HepG2 (cell line): ENCODE data around the gene ESRRG. TPM values are rescaled to one million over a fixed set of nuclear protein-coding genes. Genes with fewer than 3 reads are reported as not detected.

ENCODE experiments used
- ATAC-seq: fragments of 200-7000 bp; cut with Tn5 transposase; 3 replicates; pipeline ENCODE4 v1.9.1; 2020; ENCODE audit warnings: mild to moderate bottlenecking, moderate library complexity
- BruUV-seq: library from RNA; stranded (reverse); fragments of 400-500 nt; replicated peaks from 2 replicates; lab custom pipeline; 2021; lab: Mats Ljungman, UMichigan
- CTCF ChIA-PET: fragments of 300-600 bp; formaldehyde crosslinking; extraction: SDS; loops from one replicate; lab custom pipeline; 2021; ENCODE audit warnings: low total read pairs, inconsistent platforms, low intra/inter-chr PET ratio; lab: Yijun Ruan, JAX
- POLR2A ChIA-PET: fragments of 350-600 bp; sonication (Branson Sonifier 250); formaldehyde crosslinking; loops from one replicate; lab custom pipeline; 2020; ENCODE audit warnings: antibody characterized with exemption, inconsistent platforms; lab: Yijun Ruan, JAX
- DNase-seq: peaks from one replicate; pipeline ENCODE4 v3.0.0-alpha.2; 2015; ENCODE audit warnings: low spot score
- FAIRE-seq: peaks from 3 replicates; lab custom pipeline; 2011; peaks lifted over from hg19 to GRCh38; lab: Jason Lieb, UNC
- H2AFZ ChIP-seq: one replicate; pipeline ENCODE4 v1.6.1; 2011; ENCODE audit warnings: low read length, inconsistent platforms
- H3K27ac ChIP-seq: fragments of 300-600 bp; 3 replicates; pipeline ENCODE4 v1.8.0; 2011; ENCODE audit warnings: mixed run types, mild to moderate bottlenecking, mixed read lengths, low read length, inconsistent platforms; ENCODE audit not compliant: insufficient read depth; ENCODE audit errors: extremely low read length
- H3K27me3 ChIP-seq, 2 experiments: fragments of 200-600 bp in 1 of 2; 2 replicates in 1 of 2; 3 replicates in 1 of 2; pipeline versions ENCODE4 v1.6.0 to v1.8.0; 2011; ENCODE audit warnings: low read length in 2 of 2, mild to moderate bottlenecking in 2 of 2, moderate library complexity in 2 of 2, inconsistent platforms in 1 of 2; ENCODE audit not compliant: insufficient read depth in 2 of 2, control insufficient read depth in 1 of 2
- H3K36me3 ChIP-seq, 2 experiments: fragments of 200-600 bp in 1 of 2; replicated peaks in 1 of 2; 2 replicates in 1 of 2; 3 replicates in 1 of 2; pipeline versions ENCODE4 v1.5.1 to v1.8.0; 2011; ENCODE audit warnings: low read length in 2 of 2, inconsistent platforms in 1 of 2; ENCODE audit not compliant: insufficient read depth in 2 of 2, control insufficient read depth in 1 of 2
- H3K4me1 ChIP-seq: 2 replicates; pipeline ENCODE4 v1.5.1; 2012; ENCODE audit warnings: low read length, inconsistent platforms; ENCODE audit not compliant: insufficient read depth
- H3K4me2 ChIP-seq: 2 replicates; pipeline ENCODE4 v1.6.0; 2011; ENCODE audit warnings: low read depth, low read length, inconsistent platforms
- H3K4me3 ChIP-seq, 3 experiments: fragments of 200-600 bp in 1 of 3; sonication (generic), shearing (Covaris generic) in 1 of 3; replicated peaks in 1 of 3; 2 replicates each; pipeline ENCODE4 v1.5.1; 2011 to 2016; ENCODE audit warnings: low read length in 3 of 3, inconsistent platforms in 2 of 3, low read depth in 2 of 3, mild to moderate bottlenecking in 2 of 3, control low read depth in 1 of 3, mixed read lengths in 1 of 3; ENCODE audit not compliant: insufficient read depth in 1 of 3
- H3K79me2 ChIP-seq: one replicate; pipeline ENCODE4 v1.6.1; 2011; ENCODE audit warnings: low read length, inconsistent platforms; ENCODE audit not compliant: insufficient read depth
- H3K9ac ChIP-seq: 2 replicates; pipeline ENCODE4 v1.6.0; 2011; ENCODE audit warnings: mild to moderate bottlenecking, low read depth, low read length, inconsistent platforms; ENCODE audit not compliant: insufficient read depth
- H3K9me3 ChIP-seq: 2 replicates; pipeline ENCODE4 v1.5.1; 2012; ENCODE audit warnings: mild to moderate bottlenecking, low read length
- H4K20me1 ChIP-seq: 2 replicates; pipeline ENCODE4 v1.6.0; 2011; ENCODE audit warnings: inconsistent platforms, mild to moderate bottlenecking, low read length, moderate library complexity; ENCODE audit not compliant: insufficient read depth
- ATF5 ChIP-seq: sonication (generic); formaldehyde crosslinking; IDR thresholded peaks from 2 replicates; pipeline ENCODE4 v1.4.0; 2020; ENCODE audit warnings: mild to moderate bottlenecking, low read depth, missing genetic modification reagents
- EED ChIP-seq: sonication (generic); formaldehyde crosslinking; IDR thresholded peaks from 2 replicates; pipeline ENCODE4 v1.5.0; 2020; ENCODE audit warnings: mild to moderate bottlenecking, missing genetic modification reagents
- FIP1L1 ChIP-seq: fragments of 200-400 bp; formaldehyde crosslinking; IDR thresholded peaks from 2 replicates; pipeline ENCODE4 v1.6.1; 2018; ENCODE audit warnings: low read depth, mild to moderate bottlenecking, low read length, moderate library complexity, borderline replicate concordance; ENCODE audit not compliant: insufficient read depth
- FLYWCH1 ChIP-seq: sonication (generic); formaldehyde crosslinking; IDR thresholded peaks from 2 replicates; pipeline ENCODE4 v1.8.1; 2023; ENCODE audit warnings: mild to moderate bottlenecking, missing genetic modification reagents
- FOXP1 ChIP-seq, 2 experiments: fragments of 450-650 bp in 1 of 2; IDR thresholded peaks; 2 replicates each; pipeline ENCODE4 v1.6.1; 2017 to 2018; ENCODE audit warnings: antibody characterized with exemption in 1 of 2
- JUND ChIP-seq: sonication (generic); formaldehyde crosslinking; IDR thresholded peaks from 2 replicates; pipeline ENCODE4 v1.8.0; 2022; ENCODE audit warnings: mild to moderate bottlenecking, missing genetic modification reagents
- PTBP1 ChIP-seq: fragments of 200-400 bp; formaldehyde crosslinking; IDR thresholded peaks from 2 replicates; pipeline ENCODE4 v1.6.1; 2018; ENCODE audit warnings: low read length, low read depth; ENCODE audit not compliant: poor library complexity, severe bottlenecking
- RAD21 ChIP-seq: fragments of 450-650 bp; formaldehyde crosslinking; IDR thresholded peaks from 2 replicates; pipeline ENCODE4 v1.5.0; 2020; ENCODE audit warnings: mild to moderate bottlenecking
- RNF219 ChIP-seq: sonication (generic); formaldehyde crosslinking; IDR thresholded peaks from 2 replicates; pipeline ENCODE4 v1.5.0; 2020; ENCODE audit warnings: mild to moderate bottlenecking, missing genetic modification reagents
- SALL1 ChIP-seq: sonication (generic); formaldehyde crosslinking; IDR thresholded peaks from 2 replicates; pipeline ENCODE4 v1.8.0; 2022; ENCODE audit warnings: mild to moderate bottlenecking, missing genetic modification reagents
- SSRP1 ChIP-seq: IDR thresholded peaks from 2 replicates; pipeline ENCODE4 v1.6.1; 2016; ENCODE audit warnings: control low read depth
- THAP7 ChIP-seq: sonication (generic); formaldehyde crosslinking; IDR thresholded peaks from 2 replicates; pipeline ENCODE4 v1.8.1; 2023; ENCODE audit warnings: mild to moderate bottlenecking, missing genetic modification reagents
- YEATS2 ChIP-seq: sonication (generic); formaldehyde crosslinking; IDR thresholded peaks from 2 replicates; pipeline ENCODE4 v1.4.0; 2020; ENCODE audit warnings: missing genetic modification reagents, borderline replicate concordance
- ZMAT5 ChIP-seq: sonication (generic); formaldehyde crosslinking; IDR thresholded peaks from 2 replicates; pipeline ENCODE4 v1.5.0; 2020; ENCODE audit warnings: mild to moderate bottlenecking, low read depth, missing genetic modification reagents, borderline replicate concordance
- ZNF513 ChIP-seq: sonication (generic); formaldehyde crosslinking; conservative IDR thresholded peaks from 2 replicates; pipeline ENCODE4 v1.5.0; 2020; ENCODE audit warnings: missing genetic modification reagents
- ZNF75D ChIP-seq: sonication (generic); formaldehyde crosslinking; IDR thresholded peaks from 2 replicates; pipeline ENCODE4 v1.8.1; 2023; ENCODE audit warnings: missing genetic modification reagents, mild to moderate bottlenecking, borderline replicate concordance
- WGBS: methylation state at CpG from one replicate; pipeline ENCODE4 v1.1.6; 2017; ENCODE audit warnings: low lambda C conversion rate; 5-methylcytosine and 5-hydroxymethylcytosine counted together
- in situ Hi-C: cut with HindIII; loops from 2 replicates; pipeline ENCODE4 v1.10.0; 2017; ENCODE audit warnings: low pct_unique_long_range_greater_than_20kb; ENCODE audit not compliant: extremely low pct_ligation_motif_present
- intact Hi-C: fragments of 100-400 bp; cut with micrococcal nuclease; formaldehyde crosslinking; loops from one replicate; pipeline ENCODE4 v1.10.0; 2022; ENCODE audit not compliant: unreplicated experiment
- polyA plus RNA-seq, 8 experiments: library from polyadenylated mRNA; depleted of rRNA in 3 of 8; stranded (reverse) in 7 of 8; unstranded in 1 of 8; fragments of >200 nt; fragmentation: Illumina TruSeq in 4 of 8; extraction: Trizol in 4 of 8; gene quantifications; 2 replicates each; pipeline versions ENCODE4 v1.2.1 to v1.2.3, GENCODE V29; 2011 to 2016; ENCODE audit warnings: low read depth in 4 of 8, missing spikeins in 1 of 8, mixed read lengths in 1 of 8; ENCODE audit not compliant: insufficient read depth in 1 of 8
- total RNA-seq, 5 experiments: library from RNA; depleted of rRNA; stranded (reverse); fragments of >200 nt; fragmentation: Illumina TruSeq; extraction: Trizol; gene quantifications; 2 replicates each; pipeline ENCODE4 v1.2.3, GENCODE V29; 2016; ENCODE audit warnings: low read depth in 1 of 5

Gene ESRRG
- total and polyA plus RNA-seq, 2 of the 13 experiments (the other 11 are each of a cell fraction or from before 2014, with no cell fraction given): not detected

- Histone ChIP-seq H3K4me3 (no peak overlapping the region), H3K36me3 (no peaks in the 10 kb centered on the region), H4K20me1 (no peaks in the 10 kb centered on the region), H3K9me3 (no peaks in the 10 kb centered on the region), H3K27ac (no peak overlapping the region), H3K27me3 (no peaks in the 10 kb centered on the region), H3K9ac (no peak overlapping the region), H3K79me2 (no peaks in the 10 kb centered on the region), H3K4me2 (no peak overlapping the region), H2AFZ (no peak overlapping the region), H3K4me1 (no peaks in the 10 kb centered on the region)
- POLR2A ChIA-PET: no interaction called here
- no peak for ATAC-seq
- TF ChIP-seq EED (CRISPR knock-in tag) (no peak), FIP1L1 (no peak), SALL1 (CRISPR knock-in tag) (no peak), FLYWCH1 (no peak), THAP7 (CRISPR knock-in tag) (no peak), ZNF513 (CRISPR knock-in tag) (no peak), ATF5 (CRISPR knock-in tag) (no peak), RNF219 (no peak), PTBP1 (no peak), SSRP1 (no peak), FOXP1 (IDR thresholded peaks at IDR 0.05) (no peak), FOXP1 (CRISPR knock-in tag; IDR thresholded peaks at IDR 0.05) (no peak), YEATS2 (CRISPR knock-in tag) (no peak), ZMAT5 (CRISPR knock-in tag) (no peak), ZNF75D (CRISPR knock-in tag) (no peak), JUND (CRISPR knock-in tag) (no peak), RAD21 (CRISPR knock-in tag) (no peak)
- BruUV-seq: no TSS peak
- FAIRE-seq: no peak
- in situ Hi-C loops: no loop called here
- CTCF ChIA-PET: no interaction called here
- intact Hi-C loops: loop anchor here (10.0 kb wide), 1 partner anchor 246 kb away; no protein-coding TSS in a partner anchor
- WGBS: 49% methylated on average over 11 of the region's 11 CpGs
- no peak for DNase-seq
Measured at GRCh38 chr1:216560527-216560926, 162.7 kb downstream of the ESRRG start.
